Transverse colon (tissue), 4 donors: ENCODE data around the gene GRHPR. TPM values are rescaled to one million over a fixed set of nuclear protein-coding genes. Genes with fewer than 3 reads are reported as not detected.

Source experiments
- DNase-seq: peaks from one replicate; pipeline ENCODE4 v3.0.0-alpha.2; 2019
- H3K27ac ChIP-seq, 4 donors: fragments of 200-600 bp; sonication (generic); 2 replicates each; pipeline ENCODE4 v1.5.1; 2016 to 2018; ENCODE audit warnings: inconsistent platforms in 4 of 4
- H3K27me3 ChIP-seq: fragments of 200-600 bp; sonication (generic); 2 replicates; pipeline ENCODE4 v1.5.1; 2017; ENCODE audit warnings: inconsistent platforms
- H3K36me3 ChIP-seq, 4 donors: fragments of 200-600 bp; sonication (generic); 2 replicates each; pipeline ENCODE4 v1.5.1; 2017 to 2019; ENCODE audit warnings: inconsistent platforms in 4 of 4
- H3K4me1 ChIP-seq, 4 donors: fragments of 200-600 bp; sonication (generic); 2 replicates each; pipeline ENCODE4 v1.5.1; 2017 to 2020; ENCODE audit warnings: inconsistent platforms in 4 of 4
- H3K4me3 ChIP-seq, 4 donors: fragments of 200-600 bp; sonication (generic); 1 replicate in 1 of 4; 2 replicates in 3 of 4; pipeline versions ENCODE4 v1.5.1 to v1.6.1; 2017 to 2019; ENCODE audit warnings: inconsistent platforms in 4 of 4
- H3K9me3 ChIP-seq, 2 donors: fragments of 200-600 bp; sonication (generic); 2 replicates each; pipeline ENCODE4 v1.5.1; 2017 to 2019; ENCODE audit warnings: inconsistent platforms in 2 of 2
- EP300 ChIP-seq: sonication (generic); formaldehyde crosslinking; IDR thresholded peaks from one replicate; pipeline ENCODE4 v1.6.1; 2017; ENCODE audit warnings: antibody characterized with exemption, low read depth
- POLR2A ChIP-seq: fragments of 450-650 bp; IDR thresholded peaks from one replicate; pipeline ENCODE4 v1.6.1; 2016; ENCODE audit warnings: antibody characterized with exemption, mild to moderate bottlenecking, moderate library complexity
- POLR2AphosphoS5 ChIP-seq, 3 donors: sonication (generic); formaldehyde crosslinking; IDR thresholded peaks; one replicate each; pipeline ENCODE4 v1.6.1; 2016; ENCODE audit warnings: antibody characterized with exemption in 3 of 3
- WGBS, 2 donors: methylation state at CpG; one replicate each; pipeline ENCODE4 v1.1.5; 2018; ENCODE audit warnings: low coverage in 1 of 2; 5-methylcytosine and 5-hydroxymethylcytosine counted together
- in situ Hi-C, 4 donors: fragments of 200-750 bp; cut with MboI; loops; one replicate each; pipeline versions ENCODE4 v1.15.0 to v1.15.1; 2017; ENCODE audit warnings: low sequenced_read_pairs in 3 of 4, low pct_ligation_motif_present in 1 of 4, low pct_unique_long_range_greater_than_20kb in 1 of 4
- intact Hi-C: fragments of 100-400 bp; cut with DNase I; formaldehyde crosslinking; loops from one replicate; pipeline ENCODE4 v1.15.1; 2023; ENCODE audit warnings: low total_unique reads
- total RNA-seq, 4 donors: library from RNA; depleted of rRNA; stranded (reverse); fragments of >200 nt; gene quantifications; one replicate each; pipeline ENCODE4 v1.1.0, GENCODE V29; 2016
- TF ChIP-seq, protein P1 (sequence below), 5 experiments: fragments of 200-600 bp in 3 of 5; fragments of 450-650 bp in 2 of 5; sonication (generic) in 3 of 5; IDR thresholded peaks; 1 replicate in 2 of 5; 2 replicates in 3 of 5; pipeline ENCODE4 v1.5.1; 2016 to 2017; ENCODE audit warnings: antibody characterized with exemption in 5 of 5, inconsistent platforms in 3 of 5, mild to moderate bottlenecking in 2 of 5, moderate library complexity in 1 of 5

The GRHPR gene
- total RNA-seq, 4 donors from 2014 or later: 48.6 to 131 (median 104) TPM

DNA sequence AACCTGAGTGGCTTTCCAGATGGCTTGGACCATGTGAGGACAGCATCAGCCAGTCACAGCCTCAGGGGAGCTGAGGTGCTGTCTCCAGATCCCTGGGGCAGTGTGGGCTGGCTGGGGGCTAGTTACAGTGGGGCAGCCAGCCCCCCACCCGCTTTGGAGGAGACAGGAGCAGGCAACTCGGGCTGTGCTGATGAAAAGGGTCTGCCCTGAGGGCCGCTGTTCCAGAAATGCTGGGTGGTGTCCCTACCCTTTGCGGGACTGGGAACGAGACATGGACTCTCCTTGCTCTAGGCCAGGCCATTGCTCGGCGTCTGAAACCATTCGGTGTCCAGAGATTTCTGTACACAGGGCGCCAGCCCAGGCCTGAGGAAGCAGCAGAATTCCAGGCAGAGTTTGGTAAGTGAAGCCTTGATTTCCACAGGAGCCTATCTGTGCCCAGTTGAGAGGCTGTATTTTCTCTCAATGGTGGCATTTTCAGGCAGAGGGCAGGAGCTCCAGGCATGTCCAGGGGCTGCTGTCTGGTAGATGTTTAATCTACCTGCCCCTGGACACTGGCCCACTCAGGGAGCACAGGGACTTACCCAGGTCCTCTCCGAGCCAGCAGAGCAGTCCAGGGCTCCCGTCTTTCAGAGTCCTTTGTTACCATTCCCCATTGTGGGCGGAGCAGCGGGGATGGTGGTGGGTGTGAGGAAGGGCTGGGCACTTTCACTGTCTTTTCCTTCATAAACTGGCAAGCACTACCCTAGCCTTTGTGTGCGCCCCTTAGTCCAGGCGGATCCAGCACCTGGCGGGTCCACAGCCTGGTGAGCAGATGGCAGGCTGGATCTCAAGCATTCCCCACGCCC lies 7.2 kb downstream of the GRHPR start:
- WGBS, 2 donors: 95% methylated on average over 17 of the region's 17 CpGs; no CpG with 5 or more reads in 1 of the 2 donors
- intact Hi-C loops: no loop called here
- no peak overlapping the region for H3K27ac ChIP-seq

DNA sequence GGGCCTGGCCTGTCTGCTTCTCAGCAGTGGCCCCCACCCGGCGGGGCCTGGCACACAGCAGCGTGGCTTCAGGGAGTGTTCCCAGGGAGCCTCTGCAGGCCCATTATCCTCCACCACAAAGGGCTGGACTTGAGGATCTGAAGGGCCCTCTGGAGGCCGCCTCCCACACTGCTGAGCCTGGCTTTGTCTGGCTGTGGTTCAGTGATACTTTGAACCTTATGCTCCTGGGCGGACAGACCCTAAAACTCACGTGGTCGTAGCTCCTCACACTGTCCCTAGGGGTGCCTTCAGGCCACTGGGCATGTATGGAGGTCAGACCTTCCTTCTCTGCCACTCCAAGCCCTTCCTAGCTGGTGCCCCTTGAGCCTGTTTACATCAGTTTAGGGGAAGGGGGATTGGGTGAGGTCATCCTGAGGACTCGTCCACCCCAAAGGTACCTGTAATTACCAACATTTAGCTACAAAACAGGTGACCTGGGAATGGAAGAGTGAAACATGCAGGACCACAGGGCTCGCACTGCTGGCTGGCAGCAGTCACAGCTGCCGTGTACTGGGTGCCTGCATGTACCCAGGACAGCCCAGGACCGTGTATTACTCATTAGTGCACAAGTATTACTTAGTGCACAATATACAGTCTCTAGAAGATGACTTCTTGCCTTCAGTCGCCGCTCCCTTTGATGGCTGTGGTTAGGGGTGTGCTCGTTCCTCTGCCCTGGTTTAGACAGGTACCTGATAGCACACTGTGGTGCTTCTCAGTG lies 8.5 kb downstream of the GRHPR start:
- no peaks in the 10 kb centered on the region for H3K27me3 ChIP-seq
- 78% methylated on average over 14 of the region's 14 CpGs; no CpG with 5 or more reads in 1 of the 2 donors for WGBS, 2 donors
- in situ Hi-C loops: no loop called here
- DNase-seq: no peak
- intact Hi-C loops: no loop called here
- H3K4me1 ChIP-seq: no peaks in the 10 kb centered on the region
- H3K4me3 ChIP-seq: no peak overlapping the region
- no peaks in the 10 kb centered on the region for H3K9me3 ChIP-seq
- H3K36me3 ChIP-seq: peaks cover 0 to 21% (median 6%) of the 10 kb centered on the region in 4 donors
- TF ChIP-seq POLR2A (no peak), POLR2AphosphoS5 (IDR thresholded peaks at IDR 0.05) (no peak), EP300 (no peak)
- TF ChIP-seq, protein P1, sequence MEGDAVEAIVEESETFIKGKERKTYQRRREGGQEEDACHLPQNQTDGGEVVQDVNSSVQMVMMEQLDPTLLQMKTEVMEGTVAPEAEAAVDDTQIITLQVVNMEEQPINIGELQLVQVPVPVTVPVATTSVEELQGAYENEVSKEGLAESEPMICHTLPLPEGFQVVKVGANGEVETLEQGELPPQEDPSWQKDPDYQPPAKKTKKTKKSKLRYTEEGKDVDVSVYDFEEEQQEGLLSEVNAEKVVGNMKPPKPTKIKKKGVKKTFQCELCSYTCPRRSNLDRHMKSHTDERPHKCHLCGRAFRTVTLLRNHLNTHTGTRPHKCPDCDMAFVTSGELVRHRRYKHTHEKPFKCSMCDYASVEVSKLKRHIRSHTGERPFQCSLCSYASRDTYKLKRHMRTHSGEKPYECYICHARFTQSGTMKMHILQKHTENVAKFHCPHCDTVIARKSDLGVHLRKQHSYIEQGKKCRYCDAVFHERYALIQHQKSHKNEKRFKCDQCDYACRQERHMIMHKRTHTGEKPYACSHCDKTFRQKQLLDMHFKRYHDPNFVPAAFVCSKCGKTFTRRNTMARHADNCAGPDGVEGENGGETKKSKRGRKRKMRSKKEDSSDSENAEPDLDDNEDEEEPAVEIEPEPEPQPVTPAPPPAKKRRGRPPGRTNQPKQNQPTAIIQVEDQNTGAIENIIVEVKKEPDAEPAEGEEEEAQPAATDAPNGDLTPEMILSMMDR (IDR thresholded peaks at IDR 0.05): peak in 1 of 5 experiments; percentile 15
- no peak overlapping the region for H3K27ac ChIP-seq

More for the DNA sequence above, 7.2 kb downstream of the GRHPR start:
- no peaks in the 10 kb centered on the region for H3K27me3 ChIP-seq
- H3K4me3 ChIP-seq: no peak overlapping the region
- in situ Hi-C loops: no loop called here
- peaks cover 0 to 7% (median 2%) of the 10 kb centered on the region in 4 donors for H3K4me1 ChIP-seq
- H3K36me3 ChIP-seq: peaks cover 0 to 21% (median 6%) of the 10 kb centered on the region in 4 donors
- no peak for DNase-seq
- TF ChIP-seq, protein P1 (IDR thresholded peaks at IDR 0.05): no peak
- TF ChIP-seq EP300 (no peak), POLR2AphosphoS5 (IDR thresholded peaks at IDR 0.05) (no peak), POLR2A (no peak)
- H3K9me3 ChIP-seq: no peaks in the 10 kb centered on the region

DNA sequence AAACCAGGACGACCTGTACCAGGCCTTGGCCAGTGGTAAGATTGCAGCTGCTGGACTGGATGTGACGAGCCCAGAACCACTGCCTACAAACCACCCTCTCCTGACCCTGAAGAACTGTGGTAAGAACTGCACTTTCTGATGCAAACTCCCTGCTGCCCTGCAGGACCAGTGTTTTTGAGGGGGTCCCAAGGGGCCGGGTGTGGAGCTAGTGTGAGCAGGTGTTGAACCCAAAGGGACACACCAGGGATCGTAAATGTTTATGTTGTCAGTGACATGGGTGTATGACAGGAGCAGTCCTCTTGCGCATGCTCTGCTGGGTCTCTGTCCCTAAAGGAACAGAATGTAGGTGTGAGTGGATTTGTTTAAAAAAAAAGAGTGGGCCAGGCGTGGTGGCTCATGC lies 9.5 kb downstream of the GRHPR start:
- peaks cover 0 to 27% (median 7%) of the 10 kb centered on the region in 4 donors for H3K36me3 ChIP-seq
- TF ChIP-seq POLR2A: no peak
- TF ChIP-seq, protein P1 (IDR thresholded peaks at IDR 0.05): no peak
- no peaks in the 10 kb centered on the region for H3K27me3 ChIP-seq
- WGBS, 2 donors: 73 to 79% methylated on average over 2 to 6 of the region's 6 CpGs
- H3K9me3 ChIP-seq: no peaks in the 10 kb centered on the region
- no peak overlapping the region for H3K27ac ChIP-seq
- no peak overlapping the region for H3K4me3 ChIP-seq
- intact Hi-C loops: no loop called here
- no peaks in the 10 kb centered on the region for H3K4me1 ChIP-seq
- DNase-seq: no peak
- in situ Hi-C loops: no loop called here

DNA sequence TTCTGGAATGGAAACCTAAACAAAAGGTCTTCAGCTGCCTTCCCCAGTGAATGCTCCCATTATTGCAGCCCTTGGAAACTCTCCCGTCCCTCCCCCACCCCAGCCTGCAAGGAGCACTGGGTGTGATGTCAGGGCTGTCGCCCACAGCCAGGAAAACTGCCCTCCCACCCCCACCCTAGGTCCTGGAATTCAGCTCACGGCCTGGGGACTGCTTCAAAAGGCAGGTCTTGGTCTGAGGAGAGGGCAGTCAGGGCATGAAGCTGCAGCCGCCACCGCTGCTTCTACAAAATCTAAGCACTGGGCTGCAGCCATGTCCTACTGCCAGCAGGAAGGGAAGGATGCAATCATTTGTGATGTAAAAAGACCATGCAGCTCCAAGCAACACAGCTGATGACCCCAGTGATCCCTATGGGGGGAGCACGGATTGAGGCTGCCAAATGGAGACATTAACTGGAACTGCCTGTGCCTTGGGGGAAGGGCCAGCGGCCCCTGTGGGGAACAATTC lies 11.4 kb downstream of the GRHPR start:
- in situ Hi-C loops (no loop called here), intact Hi-C loops (no loop called here)
- 74 to 80% methylated on average over 1 to 7 of the region's 7 CpGs for WGBS, 2 donors
- DNase-seq: no peak
- H3K4me1 ChIP-seq: no peaks in the 10 kb centered on the region
- H3K4me3 ChIP-seq: no peak overlapping the region
- no peaks in the 10 kb centered on the region for H3K9me3 ChIP-seq
- H3K36me3 ChIP-seq: peaks cover 0 to 26% (median 9%) of the 10 kb centered on the region in 4 donors
- H3K27me3 ChIP-seq: no peaks in the 10 kb centered on the region
- H3K27ac ChIP-seq: no peak overlapping the region
- TF ChIP-seq, protein P1 (IDR thresholded peaks at IDR 0.05): no peak
- TF ChIP-seq POLR2AphosphoS5 (IDR thresholded peaks at IDR 0.05) (no peak), EP300 (no peak), POLR2A (no peak)
